Left cardiac atrium (tissue), 4 donors: ENCODE data around the gene BAD. TPM values are rescaled to one million over a fixed set of nuclear protein-coding genes. Genes with fewer than 3 reads are reported as not detected.

Experiments
- ATAC-seq, 2 donors: fragments of 200-7000 bp; cut with Tn5 transposase; one replicate each; pipeline ENCODE4 v1.9.1; 2020; ENCODE audit warnings: mild to moderate bottlenecking in 2 of 2, moderate library complexity in 2 of 2
- DNase-seq: peaks from one replicate; pipeline ENCODE4 v3.0.0-alpha.2; 2020
- intact Hi-C, 2 donors: fragments of 100-400 bp; cut with DNase I; formaldehyde crosslinking; loops; one replicate each; pipeline versions ENCODE4 v1.14.1 to v1.15.1; 2022 to 2023
- total RNA-seq, 2 donors: library from RNA; stranded (reverse); fragmentation: NEBNext Ultra II Directional; extraction: Animal tissue kit (Norgen Biotek cat#: 25700); gene quantifications; one replicate each; pipeline ENCODE4 v1.2.1, GENCODE V29; 2021
- donor health status: DM: no; HTN: yes; CAD: no.
- donor health status: DM: no; HTN: yes; CAD: no; lungs with severe emphysema.
- donor health status: DM: yes; HTN: yes; CAD: no.
- donor health status: Dilated cardiomyopathy.

The BAD gene
- total RNA-seq, 2 donors from 2014 or later = 68.9 to 96.3 TPM

DNA sequence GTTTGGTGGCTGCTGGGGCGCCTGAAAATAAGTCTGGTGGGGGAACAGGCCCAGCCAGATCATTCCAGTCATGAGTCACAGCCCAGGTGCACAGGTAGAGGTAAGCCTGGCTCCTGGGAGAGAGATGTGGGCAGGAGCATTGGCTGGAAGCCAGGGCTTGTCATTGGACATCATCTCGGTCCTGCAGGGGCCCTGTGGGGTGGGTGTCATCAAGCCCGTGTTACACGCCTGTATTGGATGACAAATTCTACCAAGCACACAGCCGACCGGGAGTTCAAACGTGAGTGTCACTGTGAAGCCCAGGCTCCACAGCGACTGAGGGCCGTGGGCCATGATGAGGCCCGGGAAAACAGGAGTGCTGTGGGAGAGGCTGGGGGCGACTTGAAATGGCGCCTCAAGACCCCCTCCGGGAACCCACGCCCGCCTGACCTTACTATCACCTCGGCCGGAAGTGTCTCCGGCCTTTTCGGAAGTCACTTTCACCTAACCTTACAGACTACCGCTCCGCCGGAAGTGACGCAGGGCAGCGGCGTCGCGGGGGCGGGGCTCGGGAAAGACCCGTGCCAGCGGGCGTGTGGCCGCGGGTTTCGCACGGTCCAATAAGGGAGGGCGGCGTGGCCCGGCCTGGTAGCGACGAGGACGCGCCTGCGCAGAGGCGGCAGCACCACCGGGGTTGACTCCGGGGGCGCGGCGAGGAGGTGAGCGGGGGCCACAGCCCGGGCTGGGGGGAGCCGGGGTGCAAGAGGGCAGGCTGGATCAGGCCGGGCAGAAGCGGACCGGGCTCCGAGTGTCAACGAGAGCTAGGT is 43.8 kb downstream of the BAD start, which contains the start of gene FKBP2:
TSS of gene FKBP2 (plus strand) at position 661 of the 806 bp plus-strand sequence. CDS start 1,293 bp downstream, outside the sequence.
- ATAC-seq = peak; percentile 75 to 83
- peak; percentile 98 for DNase-seq
- intact Hi-C loops = no loop called here

DNA sequence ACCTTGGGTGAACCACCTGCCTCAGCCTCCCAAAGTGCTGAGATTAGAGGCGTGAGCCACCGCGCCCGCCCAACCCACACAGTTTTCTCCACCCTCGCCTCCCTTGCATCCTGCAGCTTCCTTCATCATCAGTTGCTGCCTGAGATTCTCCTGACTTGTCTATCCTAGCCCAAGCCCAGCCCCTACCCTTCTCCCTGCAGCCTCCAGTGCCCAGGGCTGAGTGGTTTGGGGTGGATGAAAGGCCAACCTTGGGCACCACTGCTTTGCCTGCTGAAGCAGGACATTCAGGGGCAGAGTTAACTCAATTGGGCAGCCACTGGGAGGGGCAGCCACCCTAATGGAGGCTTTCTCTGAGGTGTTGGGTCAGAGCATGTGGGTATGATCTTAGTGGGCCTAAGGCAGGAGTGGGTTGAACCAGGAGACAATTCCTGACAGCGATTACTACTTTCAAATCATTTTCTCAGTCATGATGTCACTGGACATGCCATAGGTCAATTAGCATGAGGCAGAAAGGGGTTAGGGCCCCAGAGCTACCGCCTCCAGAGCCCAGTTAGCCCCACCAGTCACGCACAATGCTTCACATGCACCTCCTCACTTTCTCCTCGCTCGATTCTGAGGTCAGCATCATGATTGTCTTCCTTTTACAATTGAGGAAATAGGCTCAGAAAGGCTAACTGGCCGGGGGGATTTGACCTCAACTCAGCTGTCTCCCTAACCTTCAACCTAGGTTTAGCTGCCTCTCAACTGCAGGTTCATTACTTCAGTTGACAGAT is 44.6 kb downstream of the BAD start:
- no peak for ATAC-seq
- DNase-seq = no peak
- intact Hi-C loops = no loop called here

DNA sequence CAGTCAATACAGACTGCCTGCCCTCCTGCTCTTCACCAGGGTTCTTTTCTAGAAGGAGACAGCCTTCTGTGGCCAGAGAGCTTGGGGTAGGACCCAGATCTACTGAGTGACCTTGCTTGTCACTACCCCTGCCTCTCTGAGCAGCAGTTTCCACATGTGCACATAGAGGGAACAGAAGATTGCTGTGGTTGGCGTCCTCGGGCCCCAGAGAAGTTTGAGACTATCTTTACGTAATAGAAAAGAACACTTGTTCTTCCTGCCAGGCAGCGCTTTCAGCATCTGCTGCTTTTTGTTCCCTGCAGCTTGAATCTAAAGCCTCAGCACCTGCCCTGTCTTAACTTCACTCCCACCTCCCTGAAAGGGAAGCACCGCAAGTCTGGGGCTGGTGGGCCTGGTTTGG is 45.5 kb downstream of the BAD start:
- DNase-seq (no peak), ATAC-seq (no peak)
- intact Hi-C loops = no loop called here

DNA sequence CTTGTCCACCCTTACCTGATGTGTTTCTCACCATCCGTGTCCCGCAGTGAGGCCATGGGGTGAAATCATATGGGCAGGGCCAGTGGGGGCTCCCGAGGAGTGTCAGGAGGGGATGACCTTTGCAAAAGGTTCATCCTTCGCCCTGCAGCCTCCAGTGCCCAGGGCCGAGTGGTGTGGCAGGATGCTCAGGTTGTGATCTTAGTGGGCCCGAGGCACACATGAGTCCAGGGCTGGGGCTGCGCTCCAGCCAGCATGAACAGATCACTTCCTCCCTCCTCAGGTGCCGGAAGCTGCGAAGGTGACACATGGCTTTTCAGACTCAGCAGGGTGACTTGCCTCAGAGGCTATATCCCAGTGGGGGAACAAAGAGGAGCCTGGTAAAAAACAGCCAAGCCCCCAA is 46.4 kb downstream of the BAD start:
- intact Hi-C loops = no loop called here
- no peak for ATAC-seq
- no peak for DNase-seq

DNA sequence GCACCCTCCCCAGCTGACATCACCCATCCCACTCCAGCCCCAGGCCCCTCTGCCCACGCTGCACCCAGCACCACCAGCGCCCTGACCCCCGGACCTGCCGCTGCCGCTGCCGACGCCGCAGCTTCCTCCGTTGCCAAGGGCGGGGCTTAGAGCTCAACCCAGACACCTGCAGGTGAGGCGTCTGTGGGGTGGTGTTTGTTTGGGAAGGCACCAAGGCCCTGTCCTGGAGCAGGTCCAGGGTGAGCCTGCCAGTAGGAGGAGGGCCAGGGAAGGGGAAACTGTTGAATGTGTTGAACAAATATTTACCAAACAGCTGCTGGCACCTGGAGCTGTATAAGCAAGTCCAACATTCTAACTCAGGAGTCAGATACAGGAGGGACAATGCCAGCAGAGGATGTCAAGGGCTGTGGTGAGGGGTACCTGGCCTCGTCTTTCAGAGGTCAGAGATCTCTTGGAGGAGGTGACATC is 46.9 kb downstream of the BAD start:
- no peak for ATAC-seq
- intact Hi-C loops = no loop called here
- no peak for DNase-seq

DNA sequence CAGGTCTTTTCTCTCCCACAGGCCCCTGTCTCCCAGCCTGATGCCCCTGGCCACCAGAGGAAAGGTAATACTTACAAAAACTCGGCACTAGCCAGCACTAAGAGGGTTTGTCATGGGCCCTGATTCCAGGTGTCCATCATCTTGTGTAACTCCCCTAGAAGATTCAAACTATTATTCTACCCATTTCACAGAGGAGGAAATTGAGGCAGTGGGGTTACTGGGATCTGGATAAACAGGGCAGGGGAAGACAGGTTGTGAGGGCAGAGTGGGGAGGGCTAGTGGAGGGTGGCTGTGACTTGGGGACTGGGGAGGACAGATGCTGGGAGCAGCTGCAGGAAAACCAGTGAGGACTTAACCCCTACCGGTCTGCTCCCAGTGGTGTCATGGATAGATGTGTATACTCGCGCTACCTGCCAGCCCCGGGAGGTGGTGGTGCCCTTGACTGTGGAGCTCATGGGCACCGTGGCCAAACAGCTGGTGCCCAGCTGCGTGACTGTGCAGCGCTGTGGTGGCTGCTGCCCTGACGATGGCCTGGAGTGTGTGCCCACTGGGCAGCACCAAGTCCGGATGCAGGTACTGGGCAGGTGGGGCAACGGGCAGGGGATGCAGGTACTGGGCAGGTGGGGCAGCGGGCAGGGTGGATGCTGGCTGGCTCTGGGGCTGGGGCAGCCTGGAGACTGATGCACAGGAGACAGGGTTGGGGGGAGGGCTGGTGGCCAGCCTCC is 48.9 kb downstream of the BAD start:
- ATAC-seq = no peak
- DNase-seq = no peak
- intact Hi-C loops = no loop called here

DNA sequence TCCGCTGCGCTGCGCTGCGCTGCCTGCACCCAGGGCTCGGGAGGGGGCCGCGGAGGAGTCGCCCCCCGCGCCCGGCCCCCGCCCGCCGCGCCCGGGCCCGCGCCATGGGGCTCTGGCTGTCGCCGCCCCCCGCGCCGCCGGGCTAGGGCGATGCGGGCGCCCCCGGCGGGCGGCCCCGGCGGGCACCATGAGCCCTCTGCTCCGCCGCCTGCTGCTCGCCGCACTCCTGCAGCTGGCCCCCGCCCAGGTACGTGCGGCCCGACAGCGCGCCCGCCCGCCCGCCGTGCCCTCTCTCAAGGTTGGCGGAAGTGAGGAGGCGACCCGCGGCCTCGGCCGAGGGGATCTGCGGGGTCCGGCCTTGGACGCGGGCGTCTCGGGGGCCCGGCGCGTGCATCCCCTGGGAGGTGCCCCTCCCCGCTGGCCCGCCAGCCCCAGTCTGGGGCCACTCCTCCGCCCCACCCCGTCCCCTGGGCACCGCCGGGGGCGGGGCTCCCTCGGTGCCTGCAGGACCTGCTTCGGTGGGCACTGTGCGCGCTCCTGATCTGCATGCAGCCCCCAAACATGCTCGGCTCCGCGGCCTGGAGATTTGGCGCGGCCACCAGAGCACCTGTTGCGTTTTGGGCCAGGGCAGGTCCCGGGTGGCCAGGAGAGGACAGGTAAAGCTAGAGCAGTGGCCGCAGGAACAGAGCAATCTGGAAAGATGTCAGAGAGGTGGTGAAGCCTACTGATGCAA is 49.7 kb downstream of the BAD start:
- DNase-seq (no peak), ATAC-seq (peak; percentile 27 to 35)
- intact Hi-C loops = no loop called here

DNA sequence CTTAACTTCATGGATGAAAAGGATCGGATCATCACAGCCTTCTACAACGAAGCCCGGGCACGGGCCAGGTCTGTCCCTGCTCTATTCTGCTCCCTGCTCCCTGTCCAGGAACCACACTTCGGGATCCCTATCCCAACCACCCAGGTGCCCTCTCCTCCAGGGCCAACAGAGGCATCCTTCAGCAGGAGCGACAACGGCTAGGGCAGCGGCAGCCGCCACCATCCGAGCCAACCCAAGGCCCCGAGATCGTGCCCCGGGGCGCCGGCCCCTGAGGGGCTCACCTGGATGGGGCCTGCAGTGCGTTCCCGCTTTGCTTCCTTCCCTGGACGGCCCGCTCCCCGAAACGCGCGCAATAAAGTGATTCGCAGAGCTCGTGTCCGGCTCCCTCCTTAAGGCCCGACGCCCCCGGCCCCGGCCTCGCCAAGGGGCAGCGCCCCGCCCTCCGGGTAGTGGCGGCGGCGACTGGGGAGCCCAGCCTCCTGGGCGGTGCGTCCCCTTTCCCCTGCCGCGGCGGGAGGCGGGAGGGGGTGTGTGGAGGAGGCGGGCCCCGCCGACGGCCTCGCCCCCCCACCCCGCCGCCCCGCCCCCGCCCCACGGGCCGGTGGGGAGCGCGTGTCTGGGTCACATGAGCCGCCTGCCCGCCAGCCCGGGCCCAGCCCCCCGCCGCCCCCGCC is 50.4 kb downstream of the BAD start, which contains the start of gene VEGFB:
TSS of gene VEGFB (plus strand) at position 672 of the 674 bp plus-strand sequence. CDS start 250 bp downstream, outside the sequence.
- ATAC-seq = peak; percentile 67 to 76
- intact Hi-C loops = no loop called here
- peak; percentile 84 for DNase-seq

DNA sequence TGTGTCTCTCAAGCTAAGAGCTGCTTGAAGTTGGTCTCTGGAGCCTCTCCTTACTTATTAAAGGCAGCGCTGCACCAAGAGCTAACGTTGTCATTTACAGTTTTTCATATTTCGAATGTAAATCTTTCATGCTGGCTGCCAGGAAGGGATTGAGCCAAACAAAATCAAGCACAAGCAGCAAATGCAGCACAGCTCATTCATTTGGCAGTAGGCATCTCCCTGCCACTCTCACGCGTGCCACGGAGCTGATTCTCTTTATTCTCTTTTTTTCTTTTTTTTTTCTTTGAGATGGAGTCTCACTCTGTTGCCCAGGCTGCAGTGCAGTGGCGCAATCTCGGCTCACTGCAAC is 51.5 kb downstream of the BAD start:
- DNase-seq (no peak), ATAC-seq (no peak)
- intact Hi-C loops = no loop called here

DNA sequence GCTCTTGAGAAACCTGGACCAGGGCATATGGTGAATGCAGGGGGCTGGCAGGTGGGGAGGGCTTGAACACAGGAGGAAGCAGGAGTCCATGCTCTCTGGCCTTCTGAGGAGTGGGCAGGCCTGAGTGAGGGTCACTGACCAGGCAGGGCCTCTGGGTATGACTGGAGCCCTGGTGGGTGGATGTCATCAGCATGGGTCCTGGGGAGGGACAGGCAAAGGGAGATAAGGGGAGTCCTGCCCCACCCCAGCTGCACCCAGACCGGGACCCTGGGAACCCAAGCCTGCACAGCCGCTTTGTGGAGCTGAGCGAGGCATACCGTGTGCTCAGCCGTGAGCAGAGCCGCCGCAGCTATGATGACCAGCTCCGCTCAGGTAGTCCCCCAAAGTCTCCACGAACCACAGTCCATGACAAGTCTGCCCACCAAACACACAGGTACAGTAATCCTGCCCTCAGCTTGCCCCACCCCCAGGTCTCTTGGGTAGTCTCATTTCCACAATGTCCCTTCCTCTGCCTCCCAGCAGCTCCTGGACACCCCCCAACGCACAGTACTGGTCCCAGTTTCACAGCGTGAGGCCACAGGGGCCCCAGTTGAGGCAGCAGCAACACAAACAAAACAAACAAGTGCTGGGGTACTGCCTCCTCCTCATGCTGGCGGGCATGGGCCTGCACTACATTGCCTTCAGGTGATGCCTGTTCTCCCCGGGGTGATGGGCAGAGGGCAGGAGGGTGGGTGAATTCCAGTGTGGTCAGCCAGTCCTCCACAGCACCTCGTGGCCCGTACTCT is 52.1 kb downstream of the BAD start:
- ATAC-seq (no peak), DNase-seq (no peak)
- intact Hi-C loops = no loop called here

DNA sequence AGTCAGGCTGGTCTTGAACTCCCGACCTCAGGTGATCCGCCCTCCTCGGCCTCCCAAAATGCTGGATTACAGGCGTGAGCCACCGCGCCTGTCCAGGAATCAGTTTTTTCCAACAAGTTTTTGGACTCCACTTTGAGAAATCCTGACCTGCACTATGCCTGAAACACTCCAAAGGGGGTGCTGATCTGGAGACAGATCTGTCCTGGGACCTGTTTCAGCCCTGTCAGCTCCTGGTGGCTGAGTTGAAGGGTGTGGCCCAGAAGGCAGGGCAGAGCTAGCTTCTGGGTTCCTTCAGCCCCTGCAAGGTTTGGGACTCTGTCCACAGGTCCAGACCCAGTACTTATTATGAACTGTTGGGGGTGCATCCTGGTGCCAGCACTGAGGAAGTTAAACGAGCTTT is 52.9 kb downstream of the BAD start:
- no peak for DNase-seq
- intact Hi-C loops = no loop called here

DNA sequence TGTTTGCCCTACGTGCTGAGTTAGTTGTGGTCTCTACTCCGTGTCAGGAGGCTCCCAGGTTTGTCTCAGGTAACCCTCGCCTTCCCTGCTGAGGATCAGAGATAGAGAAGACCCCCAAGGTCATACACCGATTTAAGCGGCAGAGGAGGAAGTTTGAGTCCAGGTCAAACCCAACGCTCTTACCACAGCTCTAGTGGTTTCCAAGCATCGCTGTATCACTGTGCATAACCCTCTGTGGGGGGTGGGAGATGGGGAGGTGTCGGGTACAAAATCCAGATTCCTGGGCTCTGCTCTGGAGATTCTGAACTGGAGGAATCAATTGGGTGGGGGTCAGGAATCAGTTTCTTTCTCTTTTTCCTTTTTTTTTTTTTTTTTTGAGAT is 53.5 kb downstream of the BAD start:
- DNase-seq (no peak), ATAC-seq (no peak)
- intact Hi-C loops = no loop called here

More for the DNA sequence above, 52.9 kb downstream of the BAD start:
- ATAC-seq = no peak

DNA sequence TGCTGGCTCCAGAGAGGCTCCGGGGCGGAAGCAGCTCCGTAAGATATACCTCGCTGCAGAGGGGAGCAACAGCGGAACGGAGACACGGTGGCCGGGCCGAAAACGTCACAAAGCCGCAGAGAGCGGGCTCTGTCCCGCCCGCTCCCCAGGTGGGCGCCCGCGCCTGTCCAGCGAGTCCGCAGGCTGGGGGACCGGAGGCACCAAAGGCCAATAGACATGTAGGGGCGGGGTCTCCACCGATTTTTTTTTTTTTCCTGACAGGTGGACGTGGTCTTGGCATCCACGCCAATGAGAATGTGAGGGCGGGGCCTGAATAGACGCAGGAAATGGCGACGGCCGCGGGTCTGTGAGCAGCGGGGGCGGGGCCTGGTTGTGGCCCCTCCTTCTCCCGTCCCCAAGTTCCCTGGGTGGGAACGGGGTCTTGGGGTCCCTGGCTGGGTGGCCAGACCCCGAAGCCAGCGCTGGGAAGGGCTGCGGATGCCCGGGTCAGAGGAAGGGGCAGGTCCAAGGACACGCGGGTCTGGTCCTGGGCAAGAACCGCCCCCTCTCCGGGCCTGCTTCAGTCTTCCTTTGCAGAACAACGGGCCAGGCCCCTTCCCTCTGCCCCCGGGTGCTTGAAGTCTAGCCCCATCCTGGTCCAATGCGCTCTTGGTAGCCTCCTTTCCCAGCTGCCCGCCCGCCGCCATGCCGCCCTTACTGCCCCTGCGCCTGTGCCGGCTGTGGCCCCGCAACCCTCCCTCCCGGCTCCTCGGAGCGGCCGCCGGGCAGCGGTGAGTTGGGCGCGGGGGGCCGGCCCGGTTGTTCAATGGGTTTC is 54.1 kb downstream of the BAD start, which contains the start of gene DNAJC4:
TSS of gene DNAJC4 (plus strand) at position 378 of the 814 bp plus-strand sequence. CDS start at position 685, 307 bp downstream.
- DNase-seq = peak; percentile 95
- peak; percentile 60 to 66 for ATAC-seq
- intact Hi-C loops = no loop called here

DNA sequence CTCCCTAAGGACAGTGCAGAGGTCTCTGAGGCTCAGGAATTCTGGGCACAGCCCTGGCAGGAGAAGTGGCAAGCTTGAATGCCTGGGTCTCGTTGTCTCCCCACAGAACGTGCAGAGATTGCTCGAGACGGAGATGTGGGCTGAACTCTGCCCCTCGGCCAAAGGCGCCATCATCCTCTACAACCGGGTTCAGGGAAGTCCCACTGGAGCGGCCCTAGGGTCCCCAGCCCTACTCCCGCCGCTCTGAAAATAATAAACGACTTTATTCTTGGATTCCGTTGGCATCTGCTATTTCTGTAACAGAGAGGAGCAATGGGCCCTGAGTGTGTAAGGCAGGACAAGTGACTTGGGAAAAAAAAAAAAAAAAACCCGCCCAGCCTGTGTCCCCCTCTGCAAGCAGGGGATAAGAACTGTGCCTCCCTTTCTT is 54.7 kb downstream of the BAD start:
- DNase-seq (no peak), ATAC-seq (no peak)
- intact Hi-C loops = no loop called here

DNA sequence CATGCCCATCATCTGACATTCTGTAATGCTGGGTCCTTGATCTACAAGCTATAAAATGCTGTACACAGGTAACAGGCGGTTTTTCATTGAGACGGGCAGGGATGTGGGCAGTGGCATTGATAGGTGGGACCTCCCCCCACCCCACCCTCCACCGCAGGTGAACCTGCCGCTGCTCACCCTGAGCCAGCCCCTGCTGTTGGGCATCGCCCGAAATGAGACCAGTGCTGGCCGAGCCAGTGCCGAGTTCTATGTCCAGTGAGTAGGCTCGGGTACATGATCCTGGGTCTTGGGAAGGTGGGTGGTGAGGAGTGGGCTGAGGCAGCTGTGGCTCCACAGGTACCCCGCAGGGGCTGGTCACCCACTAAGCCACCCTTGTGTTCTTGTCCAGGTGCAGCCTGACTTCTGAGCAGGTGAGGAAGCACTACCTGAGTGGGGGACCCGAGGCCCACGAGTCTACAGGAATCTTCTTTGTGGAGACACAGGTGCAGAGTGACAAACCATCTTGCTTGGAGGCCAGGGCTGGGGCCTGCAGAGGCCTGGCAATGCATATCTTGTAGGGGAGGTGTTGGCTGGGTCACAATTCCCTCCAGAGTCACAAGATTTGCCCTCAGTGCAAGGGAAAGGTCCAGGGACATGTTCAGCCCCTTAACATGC is 55.2 kb downstream of the BAD start:
- ATAC-seq (no peak), DNase-seq (no peak)
- intact Hi-C loops = no loop called here

DNA sequence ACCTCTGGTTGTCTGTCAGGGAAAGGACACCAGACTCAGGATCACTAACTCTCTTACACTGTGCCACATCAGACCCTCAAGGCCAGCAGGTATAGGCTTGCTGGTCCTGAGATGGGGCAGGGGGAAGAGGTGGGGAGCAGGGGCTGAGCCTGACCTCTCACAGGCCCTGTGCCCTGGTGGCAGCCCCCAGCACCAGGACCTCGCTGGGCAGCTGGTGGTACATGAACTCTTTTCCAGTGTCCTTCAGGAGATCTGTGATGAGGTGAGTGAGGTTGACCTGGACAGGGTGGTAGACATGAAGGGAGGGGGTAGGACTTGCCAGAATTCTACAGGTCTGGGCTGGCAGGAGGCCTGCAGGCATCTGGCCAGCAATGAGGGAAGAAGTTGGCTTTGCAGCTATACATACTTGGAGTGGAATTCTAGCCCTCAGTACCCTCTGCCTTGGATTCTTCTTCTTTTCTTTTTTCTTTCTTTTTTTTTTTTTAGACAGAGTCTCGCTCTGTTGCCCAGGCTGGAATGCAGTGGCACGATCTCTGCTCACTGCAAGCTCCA is 57.0 kb downstream of the BAD start:
- intact Hi-C loops = no loop called here
- DNase-seq (no peak), ATAC-seq (no peak)
